HG03159 (cell line): ENCODE data around the gene MCOLN2.
"Not testable (repeated sequence)": the region's sequence is repeated elsewhere in the genome, so short reads cannot be mapped to it uniquely, and the experiment has no call there.

Experiments
- ATAC-seq: cut with Tn5 transposase; IDR thresholded peaks from one replicate; pipeline ENCODE4 v1.9.1; 2021; ENCODE audit warnings: mild to moderate bottlenecking, moderate library complexity; ENCODE audit not compliant: unreplicated experiment

MCOLN2 gene

DNA sequence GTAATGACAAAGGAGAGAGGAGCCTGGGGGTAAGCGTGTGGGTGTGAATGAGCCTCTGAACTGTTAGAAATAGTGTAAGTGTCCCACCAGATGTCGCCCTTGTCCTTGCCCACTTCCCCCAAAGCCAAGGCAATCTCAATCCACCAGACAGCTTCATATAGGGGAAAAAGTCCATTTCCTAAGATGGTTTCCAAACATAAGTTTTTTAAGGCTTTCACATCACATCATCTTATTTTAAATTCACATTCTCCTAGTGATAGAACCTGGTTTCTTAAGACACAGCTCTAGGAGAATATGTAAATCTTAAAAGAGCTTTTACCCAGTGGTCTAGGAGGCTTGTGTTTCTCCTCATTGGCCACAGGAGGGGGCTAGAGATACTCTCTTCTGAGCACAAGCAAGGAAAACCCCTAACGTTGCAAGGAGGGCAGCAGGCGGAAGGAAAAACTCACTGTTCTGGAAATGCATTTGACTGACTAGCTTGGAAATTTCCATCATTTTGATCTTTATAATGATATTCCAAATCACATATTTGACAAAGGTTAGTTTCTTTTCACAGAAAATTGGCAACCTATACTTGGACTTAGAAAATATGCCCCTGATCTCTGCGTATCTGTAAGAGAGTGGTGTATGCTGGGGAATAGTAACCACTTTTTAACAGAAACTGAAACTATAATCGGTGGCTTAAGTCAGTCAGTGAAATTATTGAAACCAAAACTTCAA, 52.0 kb downstream of the MCOLN2 start:
- peak; percentile 89 for ATAC-seq

DNA sequence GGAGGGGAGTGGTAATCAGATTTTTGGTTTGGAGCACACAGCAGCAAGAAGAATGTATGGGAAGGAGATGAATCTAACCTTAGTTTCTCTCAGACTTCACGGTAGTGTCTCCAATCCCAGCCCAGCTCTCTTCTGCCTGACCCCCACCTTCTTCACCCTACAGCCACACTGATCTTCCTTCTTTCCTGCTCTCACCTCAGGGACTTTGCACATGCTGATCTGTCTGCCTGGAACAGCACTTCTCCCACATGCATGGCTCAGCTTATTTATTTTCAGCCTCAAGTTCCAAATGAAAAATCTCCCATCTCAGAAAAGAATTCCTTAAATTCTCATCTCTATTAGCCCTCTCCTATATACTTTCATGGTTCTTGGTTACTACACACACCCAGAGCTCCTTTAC, 55.1 kb downstream of the MCOLN2 start:
- no peak for ATAC-seq

- no peak for ATAC-seq
Observed at GRCh38 chr1:84940481-84940880, 56.4 kb downstream of the MCOLN2 start.

DNA sequence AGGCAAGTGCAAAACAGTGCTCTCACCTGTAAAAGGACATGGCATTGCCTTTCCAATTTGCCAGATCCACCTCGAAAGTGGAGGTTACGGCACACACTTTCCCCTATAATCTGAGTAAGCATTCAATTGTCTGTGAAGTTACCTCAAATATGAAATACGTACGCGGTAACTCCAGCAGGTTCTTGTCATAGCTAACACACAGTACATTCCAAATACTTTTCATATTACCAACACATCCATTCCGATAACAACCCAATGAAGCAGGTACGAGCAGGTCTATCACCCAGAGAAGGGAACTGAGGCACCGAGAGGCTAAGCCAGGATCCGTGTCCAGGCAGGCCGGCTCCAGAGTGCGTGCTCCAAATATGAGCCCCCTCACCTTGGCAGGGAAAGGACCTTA, 57.2 kb downstream of the MCOLN2 start:
- ATAC-seq = no peak

- no peak for ATAC-seq
Observed at GRCh38 chr1:84939151-84939550, 57.8 kb downstream of the MCOLN2 start.

DNA sequence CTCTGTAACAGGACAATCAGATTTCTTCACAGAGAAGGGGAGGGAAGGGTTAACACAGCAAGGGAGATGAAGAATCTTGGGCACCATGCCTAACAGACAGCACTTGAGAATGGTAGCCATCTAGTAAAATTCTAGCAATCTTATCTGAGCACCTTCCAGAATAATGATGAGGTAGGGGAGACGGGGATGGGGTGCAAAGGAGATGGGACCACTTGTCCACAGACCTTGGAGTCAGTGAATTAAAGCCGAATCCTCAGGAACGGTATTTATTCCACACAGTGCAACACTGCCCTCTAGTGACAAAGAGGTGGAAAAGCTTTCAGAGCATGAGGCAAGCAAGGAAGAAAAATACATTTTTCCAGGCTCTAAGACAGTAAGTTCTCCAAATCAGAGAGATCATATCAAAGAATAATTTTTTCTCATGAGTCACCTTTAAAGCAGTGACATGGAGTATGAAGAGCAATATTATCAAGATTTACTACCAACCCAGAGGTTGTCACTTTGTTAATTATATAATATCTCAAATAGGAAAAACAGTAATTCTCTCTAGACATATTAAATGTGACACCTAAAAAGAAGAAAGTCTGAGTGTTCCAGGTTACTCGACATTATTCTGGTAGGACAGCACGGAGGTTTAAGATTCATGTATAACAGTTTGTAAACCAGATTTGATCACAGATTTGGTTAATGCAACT, 60.6 kb downstream of the MCOLN2 start:
- ATAC-seq = no peak

- ATAC-seq = no peak
Observed at GRCh38 chr1:84933011-84933611, 63.8 kb downstream of the MCOLN2 start.

GRCh38 chr1:84930831-84931230, 66.1 kb downstream of the MCOLN2 start:
- ATAC-seq = no peak

DNA sequence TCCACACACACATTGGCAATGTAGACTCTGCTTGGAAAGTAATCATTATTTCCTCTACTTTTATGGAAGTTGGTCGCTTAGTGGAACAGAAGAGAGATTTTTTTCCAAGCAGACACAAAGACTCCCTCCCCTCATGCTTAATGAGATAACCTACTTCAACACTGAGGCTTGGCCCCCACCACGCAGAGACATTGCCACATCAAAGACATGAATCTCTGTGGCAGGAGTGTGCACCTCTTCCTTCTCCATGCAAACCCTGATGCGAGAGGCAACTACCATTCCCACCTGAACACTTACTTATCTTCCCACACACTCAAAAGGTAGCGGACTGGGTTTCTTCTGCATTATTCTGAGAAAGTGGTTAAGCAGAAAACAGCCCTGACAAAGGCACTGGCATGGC, 66.6 kb downstream of the MCOLN2 start:
- no peak for ATAC-seq

DNA sequence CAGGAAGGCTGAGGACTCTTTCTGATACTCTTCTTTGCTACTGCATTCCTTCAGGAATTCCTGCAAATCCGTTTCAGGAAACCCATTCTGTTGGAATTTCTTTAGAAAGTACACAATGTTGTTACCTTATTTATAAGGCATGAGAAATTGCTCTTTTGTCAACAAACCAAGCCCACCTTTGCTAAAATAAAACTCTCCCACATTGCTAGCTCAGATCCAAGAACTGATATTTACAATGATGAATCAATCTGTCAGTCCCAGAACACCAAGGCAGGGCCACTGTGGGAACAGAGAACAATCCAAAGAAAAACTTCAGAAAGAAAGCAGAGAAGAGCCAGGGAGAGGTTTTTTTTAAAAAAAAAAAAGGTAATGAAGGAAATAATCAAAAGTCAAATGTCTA, 67.3 kb downstream of the MCOLN2 start:
- no peak for ATAC-seq

DNA sequence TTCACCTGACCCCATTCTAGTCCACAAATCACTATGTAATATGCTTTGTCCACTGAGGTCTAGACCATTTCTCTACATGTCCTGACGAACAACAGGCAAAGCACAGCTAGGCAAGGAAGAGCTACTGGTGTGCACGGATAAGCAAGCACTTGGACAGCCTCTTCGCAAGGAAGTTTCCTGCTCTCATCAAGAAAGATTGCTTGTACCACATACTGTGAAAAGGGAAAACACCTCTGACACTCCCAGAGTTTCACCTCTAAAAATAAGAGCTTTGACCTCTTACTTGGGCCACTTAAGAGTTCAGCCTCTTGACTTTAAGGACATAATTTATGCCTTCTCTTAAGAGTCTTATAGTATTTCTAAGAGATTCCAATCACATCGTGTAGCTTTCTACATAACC, 67.9 kb downstream of the MCOLN2 start:
- no peak for ATAC-seq

DNA sequence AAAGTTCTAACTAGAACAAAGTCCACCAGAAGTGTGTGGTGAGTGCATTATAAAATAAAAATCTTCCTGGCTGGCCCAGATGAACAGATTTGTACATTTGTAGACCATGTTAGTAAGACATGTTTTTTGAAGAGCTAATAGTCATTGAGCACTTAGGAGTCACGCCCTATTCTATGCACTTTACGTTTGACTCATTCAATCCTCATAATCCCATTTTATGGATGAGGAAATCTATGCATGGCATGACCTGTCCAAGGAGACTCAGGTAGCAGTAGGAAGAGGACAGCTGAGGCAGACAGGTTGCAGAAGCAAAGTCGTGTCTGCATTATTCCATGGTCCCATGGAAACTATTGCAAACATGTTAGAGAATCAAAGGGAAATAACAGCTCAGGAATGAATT, 73.6 kb downstream of the MCOLN2 start:
- ATAC-seq = no peak

- ATAC-seq = no peak
Observed at GRCh38 chr1:84920159-84920558, 76.8 kb downstream of the MCOLN2 start.

GRCh38 chr1:84919461-84919970, 77.4 kb downstream of the MCOLN2 start:
- ATAC-seq = no peak

DNA sequence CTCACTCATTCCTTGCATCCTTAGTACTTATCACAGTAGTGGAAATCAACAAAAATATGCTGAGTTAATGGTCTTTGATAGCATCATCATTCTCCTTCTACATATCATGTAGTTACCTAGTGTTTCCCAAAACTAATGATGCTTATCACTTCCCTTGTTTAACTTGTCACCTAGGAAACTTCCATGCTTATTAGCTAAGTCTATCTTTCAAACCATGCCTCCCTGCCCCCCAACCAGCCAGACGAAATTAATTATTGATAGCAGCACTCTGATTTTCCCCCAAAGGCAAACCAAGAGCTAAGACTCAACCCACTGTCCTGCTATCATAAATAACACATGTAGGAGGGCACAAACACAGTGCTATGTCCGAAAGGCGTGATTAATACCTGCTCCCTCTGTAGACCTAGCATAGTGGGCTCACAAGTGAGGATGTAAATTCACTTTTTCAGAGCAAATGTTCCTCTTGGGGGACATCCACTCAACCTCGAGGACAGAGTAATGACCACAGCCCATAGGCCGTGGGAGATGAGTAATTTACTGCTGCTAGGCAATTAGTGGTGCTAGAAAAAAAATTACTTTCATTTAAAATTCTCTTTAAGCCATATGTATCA, 78.1 kb downstream of the MCOLN2 start:
- no peak for ATAC-seq

GRCh38 chr1:84916897-84917296, 80.0 kb downstream of the MCOLN2 start:
- ATAC-seq = no peak

DNA sequence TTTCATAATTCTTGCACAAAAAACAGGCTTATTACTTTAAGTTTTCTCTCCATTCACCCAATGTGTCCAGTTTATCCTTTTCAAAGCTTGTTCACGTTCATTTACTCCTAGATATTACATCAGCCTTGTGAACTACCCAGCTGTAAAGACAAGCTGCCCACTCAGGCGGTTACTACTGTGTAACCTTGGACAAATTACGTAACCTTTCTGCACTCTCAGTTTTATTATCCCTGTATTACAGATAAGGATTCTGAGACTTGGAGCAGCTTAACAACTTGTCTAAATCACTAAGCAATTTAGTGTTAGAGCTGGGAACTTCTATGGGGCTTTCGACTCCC, 83.4 kb downstream of the MCOLN2 start:
- ATAC-seq = no peak

DNA sequence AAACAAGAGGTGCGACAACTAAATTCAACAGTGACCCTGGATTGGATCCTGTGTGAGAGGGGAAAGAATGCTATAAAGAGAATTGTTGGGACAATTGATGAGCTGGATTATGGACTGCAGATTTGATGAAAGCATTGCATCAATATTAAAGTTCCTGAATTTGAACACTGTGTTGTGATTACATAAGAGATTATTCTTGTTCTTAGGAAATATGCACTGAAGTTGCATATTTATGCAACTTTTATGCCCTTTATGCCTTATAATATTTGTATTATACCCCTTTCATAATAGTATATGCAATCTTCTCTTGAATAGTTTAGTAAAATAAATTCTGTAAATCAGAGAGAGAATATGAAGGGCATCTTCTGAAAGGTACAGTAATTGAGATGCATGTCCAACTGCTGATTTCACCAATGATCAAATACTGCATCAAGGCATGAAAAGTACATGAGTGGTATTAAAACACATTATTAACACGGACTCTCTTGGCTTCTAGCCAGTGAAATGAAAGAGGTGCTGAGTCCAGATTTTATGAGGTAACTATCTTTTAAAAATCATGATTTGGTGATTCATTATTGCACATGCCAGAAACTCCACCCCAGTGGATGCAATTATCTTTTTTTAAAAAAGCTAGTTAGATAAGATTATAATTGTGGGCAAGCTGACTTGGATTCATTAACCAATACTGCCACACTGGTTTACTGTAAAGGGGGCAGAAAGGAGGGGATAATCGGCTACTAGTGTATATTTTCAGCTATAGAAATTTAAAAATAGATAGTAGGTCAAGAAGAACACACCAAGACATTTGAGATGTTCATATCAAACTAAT, 84.0 kb downstream of the MCOLN2 start:
- no peak for ATAC-seq

GRCh38 chr1:84908746-84909464, 88.0 kb downstream of the MCOLN2 start:
- ATAC-seq = not testable (repeated sequence)
